Germinal center (tissue), 1 donor: ENCODE data around the gene YBX1.
"Not testable (repeated sequence)": the region's sequence is repeated elsewhere in the genome, so short reads cannot be mapped to it uniquely, and the experiment has no call there.

Experiments
- DNase-seq: peaks from one replicate; pipeline ENCODE4 v3.0.0; 2012; ENCODE audit warnings: mixed read lengths, low spot score

The YBX1 gene

GRCh38 chr1:42690477-42691156 is 8.4 kb downstream of the YBX1 start:
- DNase-seq, result no peak

- DNase-seq, result no peak
These were observed 8.9 kb downstream of the YBX1 start for GRCh38 chr1:42691157-42691498.

GRCh38 chr1:42692461-42692860 is 10.2 kb downstream of the YBX1 start:
- DNase-seq, result no peak

- DNase-seq, result no peak
These were observed 10.7 kb downstream of the YBX1 start for GRCh38 chr1:42692911-42693310.

- no peak for DNase-seq
These were observed 16.0 kb downstream of the YBX1 start for GRCh38 chr1:42698081-42698813.

GRCh38 chr1:42700006-42700405 is 17.8 kb downstream of the YBX1 start:
- no peak for DNase-seq

- no peak for DNase-seq
These were observed 21.8 kb downstream of the YBX1 start for GRCh38 chr1:42703888-42704464.

GRCh38 chr1:42712808-42713207 is 30.6 kb downstream of the YBX1 start:
- not testable (repeated sequence) for DNase-seq

GRCh38 chr1:42713293-42713692 is 31.1 kb downstream of the YBX1 start:
- no peak for DNase-seq

GRCh38 chr1:42714441-42714840 is 32.2 kb downstream of the YBX1 start:
- DNase-seq, result not testable (repeated sequence)

- no peak for DNase-seq
These were observed 38.6 kb downstream of the YBX1 start for GRCh38 chr1:42720868-42721267.

- DNase-seq, result no peak
These were observed 39.7 kb downstream of the YBX1 start for GRCh38 chr1:42721926-42722325.

GRCh38 chr1:42722403-42722802 is 40.2 kb downstream of the YBX1 start:
- DNase-seq, result not testable (repeated sequence)

GRCh38 chr1:42723511-42723910 is 41.3 kb downstream of the YBX1 start:
- DNase-seq, result no peak

GRCh38 chr1:42725820-42726219 is 43.6 kb downstream of the YBX1 start:
- DNase-seq, result not testable (repeated sequence)

- DNase-seq, result no peak
These were observed 47.8 kb downstream of the YBX1 start for GRCh38 chr1:42730002-42730401.

- no peak for DNase-seq
These were observed 48.8 kb downstream of the YBX1 start for GRCh38 chr1:42730988-42731387.

GRCh38 chr1:42731585-42731984 is 49.4 kb downstream of the YBX1 start:
- no peak for DNase-seq

- no peak for DNase-seq
These were observed 50.0 kb downstream of the YBX1 start for GRCh38 chr1:42732126-42732680.

- DNase-seq, result no peak
These were observed 51.4 kb downstream of the YBX1 start for GRCh38 chr1:42733415-42734200.

- no peak for DNase-seq
These were observed 52.2 kb downstream of the YBX1 start for GRCh38 chr1:42734201-42735035.
